Progenitor cell of endocrine pancreas (in vitro differentiated cells): ENCODE results near the gene TLR6. TPM values are rescaled to one million over a fixed set of nuclear protein-coding genes. Genes with fewer than 3 reads are reported as not detected.

ENCODE experiments used
- DNase-seq: peaks from one replicate; pipeline ENCODE4 v3.0.0; 2021; ENCODE audit warnings: low spot score; ENCODE audit not compliant: unreplicated experiment
- H3K27ac Mint-ChIP-seq: 2 replicates; pipeline ENCODE4 v1.8.0; 2021; ENCODE audit warnings: mild to moderate bottlenecking, moderate library complexity, mixed read lengths
- H3K27me3 Mint-ChIP-seq: 2 replicates; pipeline ENCODE4 v1.8.0; 2021; ENCODE audit warnings: mixed read lengths
- H3K36me3 Mint-ChIP-seq: 2 replicates; pipeline ENCODE4 v1.8.0; 2022; ENCODE audit warnings: mixed read lengths; ENCODE audit not compliant: insufficient read depth
- H3K4me1 Mint-ChIP-seq: 2 replicates; pipeline ENCODE4 v1.8.0; 2021; ENCODE audit warnings: low read depth, mixed read lengths
- H3K4me3 Mint-ChIP-seq: 2 replicates; pipeline ENCODE4 v1.8.0; 2021; ENCODE audit warnings: low read depth, mild to moderate bottlenecking, moderate library complexity, mixed read lengths
- H3K9me3 Mint-ChIP-seq: 2 replicates; pipeline ENCODE4 v1.8.0; 2021; ENCODE audit warnings: low read depth, mixed read lengths
- total RNA-seq: library from RNA; stranded (reverse); gene quantifications from 2 replicates; pipeline ENCODE4 v1.2.1, GENCODE V29; 2021
- TF ChIP-seq, protein P1 (sequence below): fragments of 200-600 bp; sonication (generic); IDR thresholded peaks from one replicate; pipeline ENCODE4 v1.5.0; 2021; ENCODE audit warnings: antibody characterized with exemption, mild to moderate bottlenecking; ENCODE audit not compliant: unreplicated experiment

The TLR6 gene
- total RNA-seq, 1 donor from 2014 or later = 1.1 TPM

DNA sequence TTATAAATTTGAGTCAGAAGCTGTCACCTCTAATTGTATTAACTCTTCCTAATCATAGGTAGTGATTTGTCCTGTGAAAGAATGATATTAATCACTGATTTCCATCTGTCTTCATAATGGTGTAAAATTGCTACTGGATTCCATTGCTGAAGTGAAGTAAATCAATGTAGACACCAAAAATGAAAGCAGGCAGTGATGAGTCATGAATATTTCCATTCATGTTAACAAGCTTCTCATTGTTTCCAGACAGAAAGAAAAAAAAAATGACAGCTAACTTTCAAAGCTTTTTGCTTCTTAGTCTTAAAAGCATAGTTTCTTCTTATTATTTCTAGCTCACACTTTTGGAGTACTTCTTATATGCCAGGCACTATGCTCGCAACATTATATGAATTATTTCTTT, 32.5 kb upstream of the TLR6 start:
- Mint-ChIP-seq H3K27ac (no peak overlapping the region), H3K9me3 (no peaks in the 10 kb centered on the region), H3K27me3 (no peaks in the 10 kb centered on the region), H3K36me3 (peaks cover 11% of the 10 kb centered on the region), H3K4me1 (peaks cover 4% of the 10 kb centered on the region), H3K4me3 (no peak overlapping the region)
- no peak for DNase-seq
- TF ChIP-seq, protein P1, sequence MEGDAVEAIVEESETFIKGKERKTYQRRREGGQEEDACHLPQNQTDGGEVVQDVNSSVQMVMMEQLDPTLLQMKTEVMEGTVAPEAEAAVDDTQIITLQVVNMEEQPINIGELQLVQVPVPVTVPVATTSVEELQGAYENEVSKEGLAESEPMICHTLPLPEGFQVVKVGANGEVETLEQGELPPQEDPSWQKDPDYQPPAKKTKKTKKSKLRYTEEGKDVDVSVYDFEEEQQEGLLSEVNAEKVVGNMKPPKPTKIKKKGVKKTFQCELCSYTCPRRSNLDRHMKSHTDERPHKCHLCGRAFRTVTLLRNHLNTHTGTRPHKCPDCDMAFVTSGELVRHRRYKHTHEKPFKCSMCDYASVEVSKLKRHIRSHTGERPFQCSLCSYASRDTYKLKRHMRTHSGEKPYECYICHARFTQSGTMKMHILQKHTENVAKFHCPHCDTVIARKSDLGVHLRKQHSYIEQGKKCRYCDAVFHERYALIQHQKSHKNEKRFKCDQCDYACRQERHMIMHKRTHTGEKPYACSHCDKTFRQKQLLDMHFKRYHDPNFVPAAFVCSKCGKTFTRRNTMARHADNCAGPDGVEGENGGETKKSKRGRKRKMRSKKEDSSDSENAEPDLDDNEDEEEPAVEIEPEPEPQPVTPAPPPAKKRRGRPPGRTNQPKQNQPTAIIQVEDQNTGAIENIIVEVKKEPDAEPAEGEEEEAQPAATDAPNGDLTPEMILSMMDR = no peak

DNA sequence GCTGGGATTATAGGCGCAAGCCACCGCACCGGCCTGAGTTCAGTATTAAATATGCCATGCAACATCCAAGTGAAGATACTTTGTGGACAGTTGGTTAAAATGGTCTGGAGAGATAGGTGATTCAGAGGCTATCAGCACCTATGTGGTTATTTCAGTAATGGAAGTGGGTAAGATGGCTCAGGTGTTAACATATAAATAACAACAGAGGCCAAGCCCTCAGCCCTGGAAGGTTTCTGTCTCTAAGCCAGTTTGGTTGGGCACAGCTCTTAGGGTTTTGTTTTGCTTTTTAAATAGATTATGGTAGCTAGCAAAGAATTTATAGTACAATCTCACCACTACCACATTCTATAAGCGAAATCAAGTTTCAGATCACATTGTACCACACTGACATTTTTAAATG, 27.6 kb upstream of the TLR6 start:
- Mint-ChIP-seq H3K27ac (no peak overlapping the region), H3K27me3 (no peaks in the 10 kb centered on the region), H3K4me3 (no peak overlapping the region), H3K9me3 (no peaks in the 10 kb centered on the region), H3K4me1 (peaks cover 4% of the 10 kb centered on the region), H3K36me3 (peaks cover 3% of the 10 kb centered on the region)
- DNase-seq = no peak
- TF ChIP-seq, protein P1 = no peak

DNA sequence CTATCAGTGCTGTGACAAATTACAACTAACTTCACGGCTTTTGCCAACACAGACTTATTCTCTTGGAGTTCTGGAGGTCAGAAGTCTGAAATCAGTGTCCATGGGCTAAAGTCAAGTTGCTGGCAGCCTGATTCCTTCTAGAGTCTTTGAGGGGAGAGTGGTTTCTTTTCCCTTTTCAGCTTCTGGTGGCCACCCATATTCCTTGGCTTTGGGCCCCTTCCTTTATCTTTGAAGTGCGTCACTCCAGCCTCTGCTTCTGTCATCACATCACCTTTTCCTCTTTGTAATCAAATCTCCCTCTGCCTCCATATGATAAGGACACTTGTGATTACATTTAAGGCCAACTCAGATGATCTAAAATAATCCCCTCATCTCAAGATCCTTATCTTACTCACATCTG, 20.0 kb upstream of the TLR6 start:
- no peak for DNase-seq
- Mint-ChIP-seq H3K27me3 (no peaks in the 10 kb centered on the region), H3K4me3 (no peak overlapping the region), H3K36me3 (peaks cover 24% of the 10 kb centered on the region), H3K27ac (no peak overlapping the region), H3K4me1 (peaks cover 5% of the 10 kb centered on the region), H3K9me3 (peaks cover 15% of the 10 kb centered on the region)
- TF ChIP-seq, protein P1 = no peak

DNA sequence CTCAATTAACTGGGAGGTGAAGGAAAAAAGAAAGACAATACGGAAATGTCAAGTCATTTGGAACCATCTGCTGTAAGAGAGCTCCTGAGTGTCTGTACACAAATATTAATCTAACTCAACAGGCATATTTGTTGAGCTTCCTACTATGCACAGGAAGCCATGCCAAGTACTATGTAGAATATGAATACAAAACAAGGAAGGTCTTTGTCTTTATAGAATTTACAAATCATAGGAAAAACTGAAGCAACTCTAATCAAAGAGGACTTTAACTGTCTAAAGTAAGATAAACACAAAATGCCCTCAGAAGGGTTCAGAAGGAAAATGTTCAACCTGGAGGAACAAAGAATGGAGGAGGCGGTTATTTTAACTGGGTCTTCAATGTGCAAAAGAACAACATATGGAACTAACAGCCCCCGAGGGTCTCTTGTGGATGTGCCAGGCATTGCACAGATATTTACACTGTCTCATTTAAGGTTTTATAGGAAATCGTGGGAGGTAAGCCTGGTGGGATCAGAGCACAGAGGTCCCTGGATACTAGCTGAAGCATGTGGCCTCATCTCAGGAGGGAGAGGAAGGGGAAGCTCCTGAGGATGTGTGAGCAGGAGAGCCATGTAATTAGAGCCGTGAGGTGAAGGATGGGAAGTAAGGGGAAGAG, 16.8 kb upstream of the TLR6 start:
- Mint-ChIP-seq H3K9me3 (peaks cover 15% of the 10 kb centered on the region), H3K36me3 (peaks cover 20% of the 10 kb centered on the region), H3K4me3 (no peak overlapping the region), H3K4me1 (peaks cover 11% of the 10 kb centered on the region), H3K27ac (peak overlapping the region; percentile 13), H3K27me3 (no peaks in the 10 kb centered on the region)
- TF ChIP-seq, protein P1 = peak; percentile 18
- DNase-seq = no peak

DNA sequence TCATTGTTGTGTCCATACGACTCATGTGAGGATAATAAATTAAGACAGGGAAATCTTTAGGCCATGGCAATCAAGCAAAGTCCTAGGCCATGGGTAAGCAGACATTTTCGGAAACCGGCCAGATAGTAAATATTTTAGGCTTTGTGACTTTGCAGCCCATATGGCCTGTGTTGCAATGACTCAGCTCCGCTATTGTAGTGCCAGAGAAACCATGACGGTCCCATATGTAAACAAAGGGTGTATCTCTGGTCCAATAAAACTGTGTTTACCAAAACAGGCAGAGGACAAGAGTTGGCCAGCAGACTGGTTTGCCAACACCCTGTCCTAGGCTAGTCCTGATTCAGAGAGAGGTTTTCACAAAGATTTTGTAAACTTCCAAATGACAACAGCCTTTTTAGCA, 16.0 kb upstream of the TLR6 start:
- DNase-seq = no peak
- H3K36me3 Mint-ChIP-seq = peaks cover 19% of the 10 kb centered on the region
- H3K9me3 Mint-ChIP-seq = peaks cover 15% of the 10 kb centered on the region
- TF ChIP-seq, protein P1 = no peak
- H3K27ac Mint-ChIP-seq = peak overlapping the region; percentile 35
- no peaks in the 10 kb centered on the region for H3K27me3 Mint-ChIP-seq
- H3K4me3 Mint-ChIP-seq = no peak overlapping the region
- peaks cover 13% of the 10 kb centered on the region for H3K4me1 Mint-ChIP-seq
